ENCODE data around the gene DDIT3.
"Not testable (repeated sequence)": the region's sequence is repeated elsewhere in the genome, so short reads cannot be mapped to it uniquely, and the experiment has no call there.

The DDIT3 gene

GRCh38 chr12:57518176-57518919 is 2.0 kb downstream of the DDIT3 start:
- TF ChIP-seq EZH2 (IDR thresholded peaks at IDR 0.05; ENCODE audit: borderline replicate concordance, low read length), result no peak
- no peak for TF ChIP-seq CTCF (IDR thresholded peaks at IDR 0.05; ENCODE audit: low read length)
- Histone ChIP-seq H3K27ac (ENCODE audit: low read depth, low read length, poor library complexity, severe bottlenecking) (peak overlapping the region; percentile 9), H3K9ac (ENCODE audit: low read length) (no peak overlapping the region), H4K20me1 (ENCODE audit: insufficient read depth, low read length) (no peaks in the 10 kb centered on the region), H3K4me1 (ENCODE audit: insufficient read depth, low read length, severe bottlenecking) (peaks cover 35% of the 10 kb centered on the region), H3K9me3 (ENCODE audit: low read length) (no peaks in the 10 kb centered on the region), H2AFZ (ENCODE audit: low read length) (no peak overlapping the region), H3K9me2 (ENCODE audit: low read depth, low read length) (no peaks in the 10 kb centered on the region), H3F3A (ENCODE audit: insufficient read depth, low read length) (0 out of 2 replicates have a peak, but pooled peaks cover 10% of the 10 kb centered on the region), H3K4me3 (ENCODE audit: low read depth, low read length, poor library complexity, severe bottlenecking) (peak overlapping the region; percentile 87), H3K79me2 (ENCODE audit: insufficient read depth, low read length) (peaks cover 11% of the 10 kb centered on the region), H3K4me2 (ENCODE audit: low read length) (peak overlapping the region; percentile 87; the same call in 1 of the 2 replicates), H3K27me3 (ENCODE audit: insufficient read depth, low read length) (no peaks in the 10 kb centered on the region), H3K36me3 (ENCODE audit: insufficient read depth, low read length) (peaks cover 59% of the 10 kb centered on the region)

- Histone ChIP-seq H3K36me3 (ENCODE audit: insufficient read depth, low read length) (peaks cover 66% of the 10 kb centered on the region), H3K4me1 (ENCODE audit: insufficient read depth, low read length, severe bottlenecking) (peaks cover 34% of the 10 kb centered on the region), H3K27ac (ENCODE audit: low read depth, low read length, poor library complexity, severe bottlenecking) (peak overlapping the region; percentile 9), H3F3A (ENCODE audit: insufficient read depth, low read length) (0 out of 2 replicates have a peak, but pooled peaks cover 10% of the 10 kb centered on the region), H3K79me2 (ENCODE audit: insufficient read depth, low read length) (peaks cover 11% of the 10 kb centered on the region)
- not testable (repeated sequence) for H2AFZ ChIP-seq (ENCODE audit: low read length); H3K9ac ChIP-seq (ENCODE audit: low read length); H4K20me1 ChIP-seq (ENCODE audit: insufficient read depth, low read length); H3K4me3 ChIP-seq (ENCODE audit: low read depth, low read length, poor library complexity, severe bottlenecking); H3K9me2 ChIP-seq (ENCODE audit: low read depth, low read length); H3K9me3 ChIP-seq (ENCODE audit: low read length); H3K4me2 ChIP-seq (ENCODE audit: low read length); H3K27me3 ChIP-seq (ENCODE audit: insufficient read depth, low read length)
Measured at GRCh38 chr12:57517718-57518117, 2.6 kb downstream of the DDIT3 start.

- H3K4me2 ChIP-seq (ENCODE audit: low read length), result no peak overlapping the region
- TF ChIP-seq EZH2 (IDR thresholded peaks at IDR 0.05; ENCODE audit: borderline replicate concordance, low read length), result no peak
- no peak for TF ChIP-seq CTCF (IDR thresholded peaks at IDR 0.05; ENCODE audit: low read length)
- no peak overlapping the region for H3K4me3 ChIP-seq (ENCODE audit: low read depth, low read length, poor library complexity, severe bottlenecking)
- H2AFZ ChIP-seq (ENCODE audit: low read length), result no peak overlapping the region
- H3K36me3 ChIP-seq (ENCODE audit: insufficient read depth, low read length), result peaks cover 71% of the 10 kb centered on the region
- H3K79me2 ChIP-seq (ENCODE audit: insufficient read depth, low read length), result peaks cover 11% of the 10 kb centered on the region
- no peaks in the 10 kb centered on the region for H4K20me1 ChIP-seq (ENCODE audit: insufficient read depth, low read length)
- H3K27ac ChIP-seq (ENCODE audit: low read depth, low read length, poor library complexity, severe bottlenecking), result no peak overlapping the region
- H3K27me3 ChIP-seq (ENCODE audit: insufficient read depth, low read length), result no peaks in the 10 kb centered on the region
- peaks cover 31% of the 10 kb centered on the region for H3K4me1 ChIP-seq (ENCODE audit: insufficient read depth, low read length, severe bottlenecking)
- H3K9me2 ChIP-seq (ENCODE audit: low read depth, low read length), result no peaks in the 10 kb centered on the region
- H3F3A ChIP-seq (ENCODE audit: insufficient read depth, low read length), result 0 out of 2 replicates have a peak, but pooled peaks cover 9% of the 10 kb centered on the region
- no peaks in the 10 kb centered on the region for H3K9me3 ChIP-seq (ENCODE audit: low read length)
- H3K9ac ChIP-seq (ENCODE audit: low read length), result no peak overlapping the region
Measured at GRCh38 chr12:57517187-57517586, 3.1 kb downstream of the DDIT3 start.
